HEK293T (cell line): ENCODE results near the gene ZBTB20.

ENCODE experiments used
- BHLHE40 ChIP-seq: fragments of 450-650 bp; IDR thresholded peaks from 2 replicates; pipeline ENCODE4 v1.6.1; 2016; ENCODE audit warnings: mild to moderate bottlenecking, moderate library complexity, borderline replicate concordance
- FOXA1 ChIP-seq: fragments of 450-650 bp; IDR thresholded peaks from 2 replicates; pipeline ENCODE4 v1.6.1; 2016; ENCODE audit warnings: mild to moderate bottlenecking
- FOXK2 ChIP-seq: fragments of 450-650 bp; IDR thresholded peaks from 2 replicates; pipeline ENCODE4 v1.6.1; 2016; ENCODE audit warnings: mild to moderate bottlenecking
- L3MBTL2 ChIP-seq: fragments of 450-650 bp; conservative IDR thresholded peaks from 2 replicates; pipeline ENCODE4 v1.6.1; 2016; ENCODE audit warnings: mild to moderate bottlenecking
- PKNOX1 ChIP-seq: fragments of 450-650 bp; IDR thresholded peaks from 2 replicates; pipeline ENCODE4 v1.6.1; 2016
- SUZ12 ChIP-seq: fragments of 450-650 bp; IDR thresholded peaks from 2 replicates; pipeline ENCODE4 v1.6.1; 2016; ENCODE audit warnings: mild to moderate bottlenecking
- ZNF384 ChIP-seq: fragments of 450-650 bp; IDR thresholded peaks from 2 replicates; pipeline ENCODE4 v1.6.1; 2016

- TF ChIP-seq FOXK2: no peak
- TF ChIP-seq L3MBTL2: no peak
- no peak for TF ChIP-seq FOXA1
- no peak for TF ChIP-seq SUZ12
- TF ChIP-seq PKNOX1: no peak
- TF ChIP-seq ZNF384: no peak
- no peak for TF ChIP-seq BHLHE40
Measured at GRCh38 chr3:114789803-114790202, 357.3 kb downstream of the ZBTB20 start.
